WTC11 (cell line): ENCODE results near the gene GPR151. TPM values are rescaled to one million over a fixed set of nuclear protein-coding genes. Genes with fewer than 3 reads are reported as not detected.

Source experiments
- ATAC-seq: fragments of 200-7000 bp; cut with Tn5 transposase; 2 replicates; pipeline ENCODE4 v1.10.0; 2021; ENCODE audit warnings: mild to moderate bottlenecking, moderate library complexity
- CTCF ChIA-PET: fragments of 300-600 bp; sonication (Branson Sonifier 250); formaldehyde crosslinking; loops from one replicate; lab custom pipeline; 2021; ENCODE audit warnings: antibody characterized with exemption; lab: Charles Lee
- POLR2A ChIA-PET: fragments of 350-600 bp; sonication (Branson Sonifier 250); formaldehyde crosslinking; loops from one replicate; lab custom pipeline; 2021; ENCODE audit warnings: antibody characterized with exemption; lab: Charles Lee
- DNase-seq: peaks from one replicate; pipeline ENCODE4 v3.0.0; 2021; ENCODE audit warnings: low spot score
- H3K27ac Mint-ChIP-seq: 2 replicates; pipeline ENCODE4 v1.8.0; 2021; ENCODE audit warnings: mixed read lengths
- H3K27me3 Mint-ChIP-seq: 2 replicates; pipeline ENCODE4 v1.8.0; 2021; ENCODE audit warnings: low read depth, mild to moderate bottlenecking, moderate library complexity, mixed read lengths
- H3K36me3 Mint-ChIP-seq: 2 replicates; pipeline ENCODE4 v1.8.0; 2021; ENCODE audit warnings: mixed read lengths
- H3K4me1 Mint-ChIP-seq: 2 replicates; pipeline ENCODE4 v1.8.0; 2022; ENCODE audit warnings: mixed read lengths
- H3K4me3 Mint-ChIP-seq: 2 replicates; pipeline ENCODE4 v1.8.0; 2021; ENCODE audit warnings: mild to moderate bottlenecking, moderate library complexity, mixed read lengths
- H3K9me3 Mint-ChIP-seq: 2 replicates; pipeline ENCODE4 v1.8.0; 2021; ENCODE audit warnings: mixed read lengths
- AR ChIP-seq: fragments of 250-450 bp; sonication (Bioruptor Pico); IDR thresholded peaks from 2 replicates; pipeline ENCODE4 v1.9.0; 2021; ENCODE audit warnings: mild to moderate bottlenecking
- ATF1 ChIP-seq: sonication (generic); formaldehyde crosslinking; IDR thresholded peaks from 2 replicates; pipeline ENCODE4 v1.8.1; 2023; ENCODE audit warnings: mild to moderate bottlenecking, moderate library complexity, missing genetic modification reagents
- ATF3 ChIP-seq: sonication (generic); formaldehyde crosslinking; conservative IDR thresholded peaks from 2 replicates; pipeline ENCODE4 v1.8.1; 2022; ENCODE audit warnings: mild to moderate bottlenecking, missing genetic modification reagents
- ATF6 ChIP-seq: sonication (generic); formaldehyde crosslinking; IDR thresholded peaks from 2 replicates; pipeline ENCODE4 v1.8.1; 2023; ENCODE audit warnings: mild to moderate bottlenecking, missing genetic modification reagents
- CBFB ChIP-seq: sonication (generic); formaldehyde crosslinking; IDR thresholded peaks from 2 replicates; pipeline ENCODE4 v1.8.1; 2022; ENCODE audit warnings: mild to moderate bottlenecking, low read depth, missing genetic modification reagents
- E2F5 ChIP-seq: sonication (generic); formaldehyde crosslinking; IDR thresholded peaks from 2 replicates; pipeline ENCODE4 v1.8.1; 2022; ENCODE audit warnings: mild to moderate bottlenecking, moderate library complexity, missing genetic modification reagents
- EMX1 ChIP-seq: fragments of 250-450 bp; sonication (Bioruptor Pico); IDR thresholded peaks from 2 replicates; pipeline ENCODE4 v1.8.0; 2021; ENCODE audit warnings: mild to moderate bottlenecking
- ESRRA ChIP-seq: sonication (generic); formaldehyde crosslinking; IDR thresholded peaks from 2 replicates; pipeline ENCODE4 v1.8.1; 2022; ENCODE audit warnings: mild to moderate bottlenecking, missing genetic modification reagents, borderline replicate concordance
- ETV6 ChIP-seq: sonication (generic); formaldehyde crosslinking; IDR thresholded peaks from 2 replicates; pipeline ENCODE4 v1.8.1; 2022; ENCODE audit warnings: mild to moderate bottlenecking, missing genetic modification reagents
- GABPB1 ChIP-seq: sonication (generic); formaldehyde crosslinking; IDR thresholded peaks from 2 replicates; pipeline ENCODE4 v1.8.1; 2023; ENCODE audit warnings: mild to moderate bottlenecking, missing genetic modification reagents
- IRF2 ChIP-seq: sonication (generic); formaldehyde crosslinking; IDR thresholded peaks from 2 replicates; pipeline ENCODE4 v1.8.0; 2022; ENCODE audit warnings: low read depth, missing genetic modification reagents, borderline replicate concordance
- JUN ChIP-seq: sonication (generic); formaldehyde crosslinking; IDR thresholded peaks from 2 replicates; pipeline ENCODE4 v1.8.0; 2023; ENCODE audit warnings: mild to moderate bottlenecking, missing genetic modification reagents
- MLX ChIP-seq: sonication (generic); formaldehyde crosslinking; IDR thresholded peaks from 2 replicates; pipeline ENCODE4 v1.8.1; 2023; ENCODE audit warnings: mild to moderate bottlenecking, missing genetic modification reagents, moderate library complexity
- SOX15 ChIP-seq: fragments of 250-450 bp; sonication (Bioruptor Pico); IDR thresholded peaks from 2 replicates; pipeline ENCODE4 v1.9.0; 2021; ENCODE audit warnings: mild to moderate bottlenecking
- STAT6 ChIP-seq: sonication (generic); formaldehyde crosslinking; conservative IDR thresholded peaks from 2 replicates; pipeline ENCODE4 v1.8.1; 2023; ENCODE audit warnings: mild to moderate bottlenecking, low read depth, missing genetic modification reagents, moderate library complexity
- ZNF121 ChIP-seq: sonication (generic); formaldehyde crosslinking; IDR thresholded peaks from 2 replicates; pipeline ENCODE4 v1.8.0; 2023; ENCODE audit warnings: missing genetic modification reagents
- total RNA-seq: library from RNA; stranded (reverse); gene quantifications from 3 replicates; pipeline ENCODE4 v1.2.3, GENCODE V29; 2021
- TF ChIP-seq, protein P1 (sequence below): fragments of 250-450 bp; sonication (Bioruptor Pico); IDR thresholded peaks from 2 replicates; pipeline ENCODE4 v2.1.2; 2022; ENCODE audit warnings: mild to moderate bottlenecking, moderate library complexity
- TF ChIP-seq, protein P2 (sequence below): fragments of 250-450 bp; sonication (Bioruptor Pico); IDR thresholded peaks from 2 replicates; pipeline ENCODE4 v1.9.0; 2021; ENCODE audit warnings: moderate library complexity, mild to moderate bottlenecking, inconsistent platforms, borderline replicate concordance
- TF ChIP-seq, protein P3 (sequence below): fragments of 250-450 bp; sonication (Bioruptor Pico); IDR thresholded peaks from 2 replicates; pipeline ENCODE4 v1.9.0; 2021; ENCODE audit warnings: mild to moderate bottlenecking
- TF ChIP-seq, protein P4 (sequence below): sonication (generic); formaldehyde crosslinking; IDR thresholded peaks from 2 replicates; pipeline ENCODE4 v1.8.0; 2022; ENCODE audit warnings: mild to moderate bottlenecking, missing genetic modification reagents
- TF ChIP-seq, protein P5 (sequence below): sonication (generic); formaldehyde crosslinking; IDR thresholded peaks from 2 replicates; pipeline ENCODE4 v1.8.0; 2023; ENCODE audit warnings: missing genetic modification reagents

Gene GPR151
- total RNA-seq, 1 experiment from 2014 or later: not detected

DNA sequence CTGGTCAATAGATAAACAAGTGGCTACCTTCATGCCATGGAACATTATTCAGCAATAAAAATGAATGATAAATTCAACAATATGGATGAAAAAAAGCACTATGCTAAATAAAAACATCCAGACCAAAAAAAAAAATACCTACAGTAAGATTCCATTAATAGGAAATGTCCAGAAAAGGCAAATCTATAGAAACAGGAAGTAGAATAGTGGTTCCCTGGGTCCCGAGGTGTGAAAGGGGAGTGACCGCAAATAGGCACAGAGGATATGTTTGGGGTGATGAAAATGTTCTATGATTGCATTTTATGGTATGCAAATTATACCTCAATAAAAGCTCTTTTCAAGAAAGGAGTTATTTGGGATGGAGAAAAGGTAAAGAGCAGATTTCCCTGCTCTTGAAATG lies 3.6 kb upstream of the GPR151 start:
- no peak for TF ChIP-seq ATF3 (CRISPR knock-in tag)
- TF ChIP-seq, protein P1, sequence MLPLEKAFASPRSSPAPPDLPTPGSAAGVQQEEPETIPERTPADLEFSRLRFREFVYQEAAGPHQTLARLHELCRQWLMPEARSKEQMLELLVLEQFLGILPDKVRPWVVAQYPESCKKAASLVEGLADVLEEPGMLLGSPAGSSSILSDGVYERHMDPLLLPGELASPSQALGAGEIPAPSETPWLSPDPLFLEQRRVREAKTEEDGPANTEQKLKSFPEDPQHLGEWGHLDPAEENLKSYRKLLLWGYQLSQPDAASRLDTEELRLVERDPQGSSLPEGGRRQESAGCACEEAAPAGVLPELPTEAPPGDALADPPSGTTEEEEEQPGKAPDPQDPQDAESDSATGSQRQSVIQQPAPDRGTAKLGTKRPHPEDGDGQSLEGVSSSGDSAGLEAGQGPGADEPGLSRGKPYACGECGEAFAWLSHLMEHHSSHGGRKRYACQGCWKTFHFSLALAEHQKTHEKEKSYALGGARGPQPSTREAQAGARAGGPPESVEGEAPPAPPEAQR (CRISPR knock-in tag): no peak
- no peak for TF ChIP-seq ZNF121 (CRISPR knock-in tag)
- no peak for TF ChIP-seq MLX (CRISPR knock-in tag)
- TF ChIP-seq, protein P2, sequence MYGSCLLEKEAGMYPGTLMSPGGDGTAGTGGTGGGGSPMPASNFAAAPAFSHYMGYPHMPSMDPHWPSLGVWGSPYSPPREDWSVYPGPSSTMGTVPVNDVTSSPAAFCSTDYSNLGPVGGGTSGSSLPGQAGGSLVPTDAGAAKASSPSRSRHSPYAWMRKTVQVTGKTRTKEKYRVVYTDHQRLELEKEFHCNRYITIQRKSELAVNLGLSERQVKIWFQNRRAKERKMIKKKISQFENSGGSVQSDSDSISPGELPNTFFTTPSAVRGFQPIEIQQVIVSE: no peak
- no peak for TF ChIP-seq ETV6 (CRISPR knock-in tag)
- no peak for TF ChIP-seq STAT6 (CRISPR knock-in tag)
- TF ChIP-seq GABPB1 (CRISPR knock-in tag): no peak
- TF ChIP-seq, protein P3, sequence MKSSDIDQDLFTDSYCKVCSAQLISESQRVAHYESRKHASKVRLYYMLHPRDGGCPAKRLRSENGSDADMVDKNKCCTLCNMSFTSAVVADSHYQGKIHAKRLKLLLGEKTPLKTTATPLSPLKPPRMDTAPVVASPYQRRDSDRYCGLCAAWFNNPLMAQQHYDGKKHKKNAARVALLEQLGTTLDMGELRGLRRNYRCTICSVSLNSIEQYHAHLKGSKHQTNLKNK: no peak
- TF ChIP-seq ATF1 (CRISPR knock-in tag): no peak
- TF ChIP-seq, protein P4, sequence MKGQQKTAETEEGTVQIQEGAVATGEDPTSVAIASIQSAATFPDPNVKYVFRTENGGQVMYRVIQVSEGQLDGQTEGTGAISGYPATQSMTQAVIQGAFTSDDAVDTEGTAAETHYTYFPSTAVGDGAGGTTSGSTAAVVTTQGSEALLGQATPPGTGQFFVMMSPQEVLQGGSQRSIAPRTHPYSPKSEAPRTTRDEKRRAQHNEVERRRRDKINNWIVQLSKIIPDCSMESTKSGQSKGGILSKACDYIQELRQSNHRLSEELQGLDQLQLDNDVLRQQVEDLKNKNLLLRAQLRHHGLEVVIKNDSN (CRISPR knock-in tag): no peak
- TF ChIP-seq EMX1: no peak
- TF ChIP-seq CBFB (CRISPR knock-in tag): no peak
- TF ChIP-seq, protein P5, sequence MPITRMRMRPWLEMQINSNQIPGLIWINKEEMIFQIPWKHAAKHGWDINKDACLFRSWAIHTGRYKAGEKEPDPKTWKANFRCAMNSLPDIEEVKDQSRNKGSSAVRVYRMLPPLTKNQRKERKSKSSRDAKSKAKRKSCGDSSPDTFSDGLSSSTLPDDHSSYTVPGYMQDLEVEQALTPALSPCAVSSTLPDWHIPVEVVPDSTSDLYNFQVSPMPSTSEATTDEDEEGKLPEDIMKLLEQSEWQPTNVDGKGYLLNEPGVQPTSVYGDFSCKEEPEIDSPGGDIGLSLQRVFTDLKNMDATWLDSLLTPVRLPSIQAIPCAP (CRISPR knock-in tag): no peak
- TF ChIP-seq ESRRA (CRISPR knock-in tag): no peak
- TF ChIP-seq, all 79 proteins: peak for 0
- ChIA-PET POLR2A (no interaction called here), CTCF (no interaction called here)
- H3K4me3 Mint-ChIP-seq: no peak overlapping the region
- peaks cover 12% of the 10 kb centered on the region for H3K4me1 Mint-ChIP-seq
- H3K36me3 Mint-ChIP-seq: no peaks in the 10 kb centered on the region
- H3K27ac Mint-ChIP-seq: no peak overlapping the region
- no peaks in the 10 kb centered on the region for H3K9me3 Mint-ChIP-seq
- DNase-seq (no peak), ATAC-seq (no peak)
- H3K27me3 Mint-ChIP-seq: no peaks in the 10 kb centered on the region

- Mint-ChIP-seq H3K36me3 (peaks cover 7% of the 10 kb centered on the region), H3K4me3 (no peak overlapping the region), H3K4me1 (peaks cover 12% of the 10 kb centered on the region), H3K9me3 (no peaks in the 10 kb centered on the region), H3K27ac (no peak overlapping the region), H3K27me3 (no peaks in the 10 kb centered on the region)
- DNase-seq (no peak), ATAC-seq (peak; percentile 40)
- ChIA-PET POLR2A (interaction anchor here (0.5 kb wide), 1 partner anchor 246 kb away, joined by 5 read pairs; no protein-coding TSS in a partner anchor), CTCF (interaction anchor here (0.7 to 2.0 kb wide), 8 partner anchors 13 to 673 kb away, joined by 3 to 8 read pairs (median 5); no protein-coding TSS in a partner anchor)
- no peak for TF ChIP-seq E2F5
- no peak for TF ChIP-seq AR (CRISPR knock-in tag)
- TF ChIP-seq JUN (CRISPR knock-in tag): no peak
- no peak for TF ChIP-seq SOX15 (CRISPR knock-in tag)
- no peak for TF ChIP-seq ESRRA (CRISPR knock-in tag)
- TF ChIP-seq IRF2 (CRISPR knock-in tag): no peak
- TF ChIP-seq ATF6 (CRISPR knock-in tag): no peak
These were observed 378 bp downstream of the GPR151 start for GRCh38 chr5:146515473-146516150.
